Prostate gland (tissue), 2 donors: Measurements from ENCODE around the gene IFITM1.

Source experiments
- CTCF ChIP-seq, 4 experiments: fragments of 200-600 bp in 2 of 4; fragments of 450-650 bp in 2 of 4; sonication (generic) in 2 of 4; IDR thresholded peaks; 1 replicate in 3 of 4; 2 replicates in 1 of 4; pipeline ENCODE4 v1.5.1; 2016 to 2019; ENCODE audit warnings: antibody characterized with exemption in 4 of 4, mild to moderate bottlenecking in 2 of 4, moderate library complexity in 2 of 4
- POLR2A ChIP-seq: fragments of 450-650 bp; IDR thresholded peaks from one replicate; pipeline ENCODE4 v1.6.1; 2016; ENCODE audit warnings: antibody characterized with exemption, mild to moderate bottlenecking
- POLR2AphosphoS5 ChIP-seq: sonication (generic); formaldehyde crosslinking; IDR thresholded peaks from one replicate; pipeline ENCODE4 v1.6.1; 2017; ENCODE audit warnings: antibody characterized with exemption

- TF ChIP-seq CTCF (IDR thresholded peaks at IDR 0.05) (no peak), POLR2A (no peak), POLR2AphosphoS5 (no peak)
Measured at GRCh38 chr11:287821-288477, 25.9 kb upstream of the IFITM1 start.
